DLD1 (cell line): ENCODE results near the gene SYNC.
"Not testable (repeated sequence)": the region's sequence is repeated elsewhere in the genome, so short reads cannot be mapped to it uniquely, and the experiment has no call there.

Source experiments
- in situ Hi-C: cut with HindIII; loops from 2 replicates; pipeline ENCODE4 v1.10.0; 2017; ENCODE audit warnings: low sequenced_read_pairs

SYNC gene

DNA sequence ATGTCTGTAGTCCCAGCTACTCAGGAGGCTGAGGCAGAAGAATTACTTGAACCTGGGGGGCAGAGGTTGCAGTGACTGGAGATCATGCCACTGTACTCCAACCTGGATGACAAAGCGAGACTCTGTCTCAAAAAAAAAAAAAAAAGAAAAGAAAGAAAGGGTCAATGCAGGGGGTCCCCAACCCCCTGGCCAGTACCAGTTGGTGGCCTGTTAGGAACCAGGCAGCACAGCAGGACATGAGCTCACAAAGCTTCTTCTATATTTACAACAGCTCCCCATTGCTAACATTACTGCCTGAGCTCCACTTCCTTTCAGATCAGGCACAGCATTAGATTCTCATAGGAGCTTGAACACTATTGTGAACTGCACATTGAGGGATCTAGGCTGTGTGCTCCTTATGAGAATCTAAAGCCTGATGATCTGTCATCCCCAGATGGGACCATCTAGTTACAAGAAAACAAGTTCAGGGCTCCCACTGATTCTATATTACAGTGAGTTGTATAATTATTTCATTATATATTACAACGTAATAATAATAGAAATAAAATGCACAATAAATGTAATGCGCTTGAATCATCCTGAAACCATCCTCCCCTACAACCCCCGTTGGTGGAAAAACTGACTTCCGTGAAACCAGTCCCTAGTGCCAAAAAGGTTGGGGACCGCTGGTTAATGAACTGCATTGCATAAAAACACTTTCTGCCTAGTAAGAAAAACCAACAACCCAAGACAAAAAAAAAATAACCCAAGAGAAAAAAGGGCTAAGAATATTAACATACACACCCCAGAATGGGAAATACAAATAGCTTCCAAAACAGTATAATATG is 55.0 kb downstream of the SYNC start:
- in situ Hi-C loops, result no loop called here

- in situ Hi-C loops, result no loop called here
These were observed 58.1 kb downstream of the SYNC start for GRCh38 chr1:32644426-32644825.

GRCh38 chr1:32642292-32642827 is 60.2 kb downstream of the SYNC start:
- in situ Hi-C loops, result not testable (repeated sequence)

DNA sequence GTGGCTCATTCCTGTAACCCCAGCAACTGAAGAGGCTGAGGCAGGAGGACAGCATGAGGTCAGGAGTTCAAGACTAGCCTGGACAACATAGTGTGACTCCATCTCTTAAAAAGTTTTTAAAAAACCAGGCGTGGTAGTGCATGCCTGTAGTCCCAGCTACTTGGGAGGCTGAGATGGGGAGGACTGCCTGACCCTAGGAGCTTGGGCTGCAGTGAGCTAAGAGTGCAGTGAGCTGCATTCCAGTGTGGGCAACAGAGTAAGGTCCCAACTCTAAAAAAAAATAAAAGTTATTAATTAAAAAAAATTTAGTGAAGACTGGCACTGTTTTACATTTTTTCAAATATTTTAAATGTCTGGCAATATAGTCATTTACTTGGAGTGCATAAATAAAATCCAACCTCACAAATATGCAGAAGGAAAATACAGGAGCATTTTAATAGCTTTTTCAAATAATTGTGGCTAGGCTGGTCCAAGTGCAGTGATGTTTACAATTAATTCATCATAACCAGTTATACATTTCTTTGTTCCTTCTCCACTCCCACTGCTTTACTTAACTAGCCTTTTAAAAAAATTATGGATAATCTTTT is 63.0 kb downstream of the SYNC start:
- in situ Hi-C loops, result no loop called here

- in situ Hi-C loops, result no loop called here
These were observed 65.5 kb downstream of the SYNC start for GRCh38 chr1:32636914-32637645.

DNA sequence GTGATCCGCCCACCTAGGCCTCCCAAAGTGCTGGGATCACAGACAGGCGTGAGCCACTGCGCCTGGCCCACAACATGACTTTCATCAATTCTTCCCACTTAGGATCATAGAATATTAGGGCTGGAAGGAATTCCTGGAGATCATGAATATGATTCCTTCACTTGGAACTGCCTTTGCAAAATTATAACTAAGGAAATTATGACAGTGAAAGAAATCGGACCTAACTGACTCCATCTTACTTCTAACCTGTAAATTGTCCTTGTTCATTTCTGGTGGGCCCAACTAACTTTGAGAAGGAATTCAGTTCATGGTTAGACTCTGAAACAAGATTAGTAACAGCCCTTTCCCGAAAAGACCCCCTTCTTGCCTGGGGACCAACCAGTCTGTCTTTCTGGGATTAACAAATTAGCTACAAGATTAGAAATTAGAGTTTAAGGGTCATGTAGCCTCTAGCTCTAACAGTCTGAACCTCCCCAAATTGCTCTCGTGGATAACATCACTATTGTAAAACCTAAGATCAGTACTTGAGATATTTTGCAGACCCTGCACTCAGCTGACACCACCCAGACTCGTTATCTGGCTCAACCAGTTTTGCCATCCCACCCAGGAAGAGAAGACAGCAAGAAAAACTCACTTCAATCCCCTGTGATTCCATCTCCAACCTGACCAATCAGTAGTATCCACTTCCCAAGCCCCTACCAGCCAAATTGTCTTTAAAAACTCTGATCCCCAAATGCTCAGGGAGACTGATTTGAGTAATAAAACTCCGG is 66.9 kb downstream of the SYNC start:
- in situ Hi-C loops, result no loop called here

DNA sequence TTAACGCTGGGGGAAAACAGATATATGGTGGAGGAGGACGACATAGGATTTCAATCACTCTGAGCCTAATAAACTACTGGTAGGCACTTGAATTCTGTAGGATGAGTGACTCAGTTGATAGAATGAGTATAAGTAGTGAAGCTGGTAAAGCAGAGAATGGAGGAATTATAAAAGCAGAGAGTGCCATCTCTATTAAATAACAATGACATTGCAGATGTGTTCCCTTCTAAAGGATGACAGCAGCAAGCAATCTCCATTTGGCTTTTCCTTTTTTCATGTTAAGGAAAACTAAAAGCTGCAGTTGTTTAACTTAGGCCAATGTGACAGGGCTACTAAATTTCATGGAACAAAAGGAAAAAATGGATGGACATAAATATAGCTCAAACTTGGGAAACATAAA is 69.7 kb downstream of the SYNC start:
- in situ Hi-C loops, result no loop called here

GRCh38 chr1:32630173-32630572 is 72.4 kb downstream of the SYNC start:
- in situ Hi-C loops, result not testable (repeated sequence)
